HG03103 (cell line): ENCODE data around the gene GJC3.
"Not testable (repeated sequence)": the region's sequence is repeated elsewhere in the genome, so short reads cannot be mapped to it uniquely, and the experiment has no call there.

ENCODE experiments used
- ATAC-seq: cut with Tn5 transposase; IDR thresholded peaks from one replicate; pipeline ENCODE4 v1.9.1; 2021; ENCODE audit warnings: low read depth; ENCODE audit not compliant: unreplicated experiment

Gene GJC3

DNA sequence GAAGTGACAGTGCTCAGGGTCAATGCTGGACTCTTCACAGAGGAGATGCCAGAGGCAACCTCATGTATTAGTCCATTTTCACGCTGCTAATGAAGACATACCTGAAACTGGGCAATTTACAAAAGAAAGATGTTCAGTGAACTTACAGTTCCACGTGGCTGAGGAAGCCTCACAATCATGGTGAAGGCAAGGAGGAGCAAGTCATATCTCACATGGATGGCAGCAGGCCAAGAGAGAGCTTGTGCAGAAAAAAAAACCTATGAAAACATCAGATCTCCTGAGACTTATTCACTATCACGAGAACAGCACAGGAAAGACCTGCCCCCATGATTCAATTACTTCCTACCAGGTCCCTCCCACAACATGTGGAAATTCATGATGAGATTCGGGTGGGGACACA, 5.6 kb upstream of the GJC3 start:
- ATAC-seq = not testable (repeated sequence)

GRCh38 chr7:99930376-99930775, 956 bp upstream of the GJC3 start:
- ATAC-seq = no peak

GRCh38 chr7:99929730-99930053, 272 bp upstream of the GJC3 start:
- ATAC-seq = no peak

- no peak for ATAC-seq
Observed at GRCh38 chr7:99928188-99928587, 1.2 kb downstream of the GJC3 start.

GRCh38 chr7:99927536-99927935, 1.9 kb downstream of the GJC3 start:
- no peak for ATAC-seq

DNA sequence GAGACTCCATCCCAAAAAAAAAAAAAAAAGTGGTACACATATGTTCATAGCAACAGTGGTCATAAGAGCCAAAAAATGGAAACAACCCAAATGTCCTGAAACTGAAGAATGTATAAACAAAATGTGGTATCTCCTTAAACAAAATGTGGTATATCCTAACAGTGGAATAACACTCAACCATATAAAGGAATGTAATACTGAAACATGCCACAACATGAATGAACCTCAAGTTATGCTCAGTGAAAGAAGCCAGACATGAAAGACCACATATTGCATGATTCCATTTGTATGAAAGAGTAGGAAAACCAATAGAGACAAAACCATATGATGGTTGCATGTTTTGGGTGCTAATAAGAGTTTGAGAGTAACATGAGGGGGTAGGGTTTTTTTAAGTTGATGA, 3.1 kb downstream of the GJC3 start:
- ATAC-seq = no peak

GRCh38 chr7:99923200-99923599, 6.2 kb downstream of the GJC3 start:
- no peak for ATAC-seq

DNA sequence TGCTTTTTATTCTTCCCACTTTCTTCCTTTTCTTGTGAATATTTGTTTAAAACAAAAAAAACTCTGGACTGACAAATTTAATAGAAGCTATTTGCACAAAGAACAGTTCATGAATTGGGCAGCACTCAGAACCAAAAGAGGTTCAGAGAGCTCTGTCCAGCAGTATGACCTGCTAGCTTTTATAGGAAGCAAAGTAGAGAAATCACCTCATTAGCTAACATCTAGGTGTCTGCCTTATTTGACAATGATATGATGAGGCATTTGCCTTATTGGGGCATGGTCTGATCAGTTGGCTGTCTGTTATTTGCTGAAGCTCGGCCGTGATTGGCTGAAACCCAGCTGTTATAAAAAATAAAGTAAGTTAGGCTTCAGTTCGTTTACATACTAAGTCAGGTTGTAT, 9.3 kb downstream of the GJC3 start:
- ATAC-seq = no peak

- no peak for ATAC-seq
Observed at GRCh38 chr7:99919814-99920112, 9.7 kb downstream of the GJC3 start.

DNA sequence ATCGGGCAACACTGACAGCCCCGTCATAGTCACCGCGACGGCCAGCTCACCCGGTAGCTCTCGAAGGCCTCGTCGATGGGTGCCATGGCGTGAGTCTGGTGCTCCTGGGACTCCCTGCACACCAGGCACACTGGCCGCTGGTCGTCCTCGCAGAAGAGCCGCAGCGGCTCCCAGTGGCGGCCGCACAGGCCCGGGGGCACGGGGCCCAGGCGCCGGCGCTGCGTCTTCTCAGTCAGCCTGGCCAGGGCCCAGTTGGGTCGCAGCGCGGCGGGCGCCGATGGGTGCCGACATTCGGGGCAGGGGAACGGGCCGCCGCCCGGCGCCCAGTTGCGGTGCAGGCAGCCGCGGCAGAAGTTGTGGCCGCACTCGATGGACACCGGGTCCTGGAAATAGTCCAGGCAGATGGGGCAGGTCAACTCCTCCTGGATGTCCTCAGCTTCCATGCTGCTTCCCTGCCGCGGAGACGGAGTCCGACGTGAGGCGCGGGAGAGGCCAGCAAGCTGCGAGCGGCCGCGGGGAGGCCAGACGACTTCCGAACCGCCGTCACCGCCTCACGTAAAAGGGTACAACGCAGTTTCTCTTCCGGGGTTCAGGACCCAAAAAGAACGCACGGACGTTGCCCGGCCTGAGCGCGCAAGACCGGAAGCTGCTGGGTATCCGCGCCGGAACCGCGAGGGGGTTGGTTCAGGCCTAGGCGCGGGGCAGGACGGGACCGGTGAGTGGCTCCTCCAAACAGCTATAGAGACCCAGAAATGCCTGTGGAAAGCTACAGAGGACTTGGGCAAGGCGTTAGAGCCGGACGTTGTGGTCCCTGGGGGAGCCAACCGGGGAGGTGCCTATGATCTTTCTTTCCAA, 10.2 kb downstream of the GJC3 start, which contains the start of gene TRIM4:
TSS of gene TRIM4 (minus strand) at position 572 of the 855 bp plus-strand sequence. CDS start at position 443, 129 bp downstream.
- peak; percentile 92 for ATAC-seq

GRCh38 chr7:99910976-99911375, 18.4 kb downstream of the GJC3 start:
- no peak for ATAC-seq

GRCh38 chr7:99901581-99901980, 27.8 kb downstream of the GJC3 start:
- no peak for ATAC-seq

GRCh38 chr7:99899830-99900519, 29.4 kb downstream of the GJC3 start:
- no peak for ATAC-seq

DNA sequence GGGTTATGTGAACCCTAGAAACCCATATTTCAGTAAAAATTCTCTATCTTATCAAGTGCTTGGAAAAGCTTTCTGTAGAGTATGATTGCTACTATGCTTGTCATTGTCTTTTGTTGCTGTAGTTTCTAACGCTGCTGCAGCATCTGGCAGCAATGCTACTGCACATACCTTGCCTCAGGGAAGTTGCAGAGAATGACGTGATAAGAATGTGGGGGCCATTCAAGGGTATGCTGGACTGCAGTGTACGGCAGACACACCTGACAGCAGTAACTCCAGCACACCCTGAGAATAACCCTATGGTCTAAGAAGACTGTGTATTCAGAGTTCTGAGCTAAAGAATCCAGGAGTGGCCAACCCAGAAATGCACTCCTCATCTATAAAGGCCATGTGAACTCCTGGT, 30.6 kb downstream of the GJC3 start:
- ATAC-seq = no peak

GRCh38 chr7:99898023-99898357, 31.4 kb downstream of the GJC3 start:
- no peak for ATAC-seq

GRCh38 chr7:99897322-99898022, 31.9 kb downstream of the GJC3 start:
- ATAC-seq = no peak

- ATAC-seq = no peak
Observed at GRCh38 chr7:99894738-99895137, 34.7 kb downstream of the GJC3 start.

DNA sequence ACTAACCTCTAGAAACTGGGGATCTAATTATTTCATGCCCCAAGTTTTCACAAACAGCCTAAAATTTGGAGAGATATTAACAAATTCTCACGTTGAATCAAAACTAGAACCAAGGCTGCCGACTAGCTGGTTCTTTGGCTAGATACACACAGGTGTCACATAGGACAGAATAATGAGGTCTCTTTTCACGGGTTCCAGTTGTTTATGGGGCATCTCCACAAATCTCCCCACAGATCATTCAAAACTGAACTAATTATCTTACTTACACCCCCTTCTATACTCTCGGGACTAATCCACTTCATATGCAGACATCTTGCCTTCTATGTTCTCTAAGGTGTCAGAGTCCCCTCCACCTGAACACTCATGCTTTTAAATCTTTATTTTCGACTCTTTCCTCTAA, 36.1 kb downstream of the GJC3 start:
- ATAC-seq = no peak

DNA sequence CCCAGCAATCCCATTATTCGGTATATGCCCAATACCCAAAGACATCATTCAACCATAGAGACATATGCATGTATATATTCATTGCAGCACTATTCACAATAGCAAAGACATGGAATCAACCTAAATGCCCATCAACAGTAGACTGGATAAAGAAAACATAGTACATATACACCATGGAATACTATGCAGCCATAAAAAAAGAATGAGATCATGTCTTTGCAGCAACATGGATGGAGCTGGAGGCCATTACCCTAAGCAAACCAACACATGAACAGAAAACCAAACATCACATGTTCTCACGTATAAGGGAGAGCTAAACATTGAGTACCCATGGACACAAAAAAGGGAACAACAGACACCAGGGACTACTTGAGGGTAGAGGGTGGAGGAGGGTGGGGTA, 39.1 kb downstream of the GJC3 start:
- not testable (repeated sequence) for ATAC-seq

- ATAC-seq = not testable (repeated sequence)
Observed at GRCh38 chr7:99888366-99888765, 41.1 kb downstream of the GJC3 start.

- ATAC-seq = no peak
Observed at GRCh38 chr7:99881370-99881769, 48.0 kb downstream of the GJC3 start.

- ATAC-seq = no peak
Observed at GRCh38 chr7:99876933-99877332, 52.5 kb downstream of the GJC3 start, which contains the start of gene OR2AE1. Gene OR2AE1 (minus strand): TSS chr7:99877033. CDS start chr7:99877033, 0 bp downstream.
